IPS-11a (cell line): Measurements from ENCODE around the gene GOLGA2.

Source experiments
- H3K4me3 ChIP-seq: one replicate; pipeline ENCODE4 v1.5.1; 2013; ENCODE audit warnings: low read depth, low read length, control low read depth

Gene GOLGA2

DNA sequence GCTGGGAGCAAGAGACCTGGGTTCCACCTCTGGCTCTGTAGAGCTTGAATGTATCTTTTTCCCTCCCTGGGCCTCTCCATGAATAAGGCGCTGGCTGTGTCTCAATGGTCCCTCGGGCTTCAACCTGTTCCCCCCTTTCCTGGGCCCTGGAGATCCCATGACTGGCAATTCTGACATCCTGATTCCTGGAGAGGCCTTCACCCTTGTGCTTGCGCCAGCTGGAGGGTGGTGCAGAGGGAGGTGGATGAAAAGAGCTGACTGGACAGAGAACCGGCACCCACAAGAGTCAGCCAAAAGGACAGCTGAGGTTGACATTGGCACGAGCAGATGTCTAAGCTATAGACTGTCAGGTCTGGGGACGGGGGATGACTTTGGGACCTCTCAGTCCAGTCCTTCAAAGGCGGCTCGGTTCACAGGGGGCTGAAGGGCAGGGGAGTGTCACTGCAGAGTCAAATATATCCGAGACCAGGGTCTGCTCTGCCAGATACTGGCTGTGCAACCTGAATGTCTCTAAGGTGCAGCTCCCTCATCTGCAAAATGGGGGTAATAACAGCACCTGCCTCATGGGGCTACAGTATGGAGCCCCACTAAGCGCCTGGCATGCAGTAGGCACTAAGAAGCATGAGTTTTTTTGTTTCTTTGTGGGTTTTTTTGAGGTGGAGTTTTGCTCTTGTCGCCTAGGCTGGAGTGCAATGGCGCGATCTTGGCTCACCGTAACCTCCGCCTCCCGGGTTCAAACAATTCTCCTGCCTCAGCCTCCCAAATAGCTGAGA is 58.8 kb downstream of the GOLGA2 start:
- no peak overlapping the region for H3K4me3 ChIP-seq

GRCh38 chr9:128215491-128216409 is 60.1 kb downstream of the GOLGA2 start:
- H3K4me3 ChIP-seq: no peak overlapping the region

DNA sequence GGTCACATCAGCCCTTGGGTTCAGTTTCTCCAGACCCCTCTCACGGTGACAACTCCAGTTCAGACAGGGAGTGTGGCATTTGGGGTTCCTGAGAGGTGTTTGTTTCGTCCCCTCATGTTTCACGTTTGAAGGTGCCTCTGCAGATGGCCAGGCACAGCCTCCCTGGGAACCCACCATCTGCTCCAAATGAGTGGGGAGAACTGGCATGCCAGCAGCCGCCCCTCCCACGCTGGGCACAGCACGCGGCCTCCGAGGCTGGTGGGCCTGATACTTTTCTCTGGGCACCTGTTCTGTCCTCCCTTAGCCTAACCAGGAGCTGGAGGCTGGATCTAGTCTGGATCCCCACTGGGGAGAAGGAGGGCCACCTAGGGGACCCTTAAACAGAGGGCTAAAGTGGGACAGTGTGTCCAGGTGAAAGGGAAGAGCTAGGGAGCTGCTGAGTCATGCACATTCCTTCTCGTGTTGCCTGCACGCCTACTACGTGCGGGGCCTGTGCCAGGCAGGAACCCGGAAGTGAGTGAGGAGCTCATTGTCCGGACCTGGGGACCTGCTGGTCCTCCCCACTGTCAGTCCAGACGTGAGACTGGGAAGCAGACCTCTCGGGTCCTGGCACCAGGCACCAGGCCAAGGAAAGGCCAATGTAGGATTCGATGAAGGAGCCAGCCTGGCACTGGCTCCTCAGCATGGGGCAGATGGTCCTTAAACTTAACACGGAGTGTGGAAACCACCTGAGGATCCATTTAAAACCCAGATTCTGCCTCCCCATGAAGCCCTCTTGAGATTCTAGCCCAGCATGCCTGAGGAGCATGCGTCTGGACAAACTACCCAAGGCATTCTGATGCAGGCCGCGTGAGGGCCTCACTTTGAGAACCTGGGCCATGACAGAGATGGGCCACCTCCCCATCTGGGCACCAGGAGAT is 61.0 kb downstream of the GOLGA2 start:
- H3K4me3 ChIP-seq: no peak overlapping the region

GRCh38 chr9:128213746-128214497 is 61.9 kb downstream of the GOLGA2 start:
- no peak overlapping the region for H3K4me3 ChIP-seq

- H3K4me3 ChIP-seq: no peak overlapping the region
These were observed 63.9 kb downstream of the GOLGA2 start for GRCh38 chr9:128211981-128212281.

DNA sequence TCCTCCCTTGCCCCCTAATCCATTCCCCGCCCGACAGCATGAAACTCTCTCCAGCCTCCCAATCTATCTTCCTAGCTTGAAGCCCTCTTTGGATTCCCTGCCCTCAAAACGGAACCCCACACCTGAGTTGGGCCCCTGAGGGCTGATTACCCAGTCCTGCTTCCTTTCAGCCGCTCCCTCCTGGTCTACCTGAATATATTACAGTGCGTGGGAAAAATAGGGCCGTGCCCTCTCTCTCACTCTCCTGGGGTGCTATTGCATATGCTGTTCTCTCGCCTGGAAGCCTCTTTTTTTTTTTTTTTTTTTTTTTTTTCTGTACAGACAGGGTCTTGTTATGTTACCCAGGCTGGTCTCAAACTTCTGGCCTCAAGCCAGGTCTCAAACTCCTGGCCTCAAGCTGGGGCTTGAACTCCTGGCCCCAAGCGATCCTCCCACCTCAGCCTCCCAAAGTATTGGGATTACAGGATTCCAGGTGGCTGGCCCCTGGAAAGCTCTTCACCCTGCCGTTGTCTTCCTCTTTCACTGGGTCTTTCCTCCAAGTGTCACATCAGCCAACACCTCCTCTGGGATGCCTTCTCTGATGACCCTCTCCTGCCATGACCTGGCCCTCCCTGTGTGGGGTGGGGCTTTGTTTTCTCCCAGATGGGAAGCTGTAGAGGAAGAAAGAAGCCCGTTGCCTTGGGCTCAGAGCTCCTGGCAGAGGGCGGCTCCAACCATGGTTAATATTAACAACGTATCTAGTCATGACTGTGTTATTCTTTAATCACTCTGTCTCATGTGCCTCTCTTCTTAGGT is 64.4 kb downstream of the GOLGA2 start:
- H3K4me3 ChIP-seq: no peak overlapping the region

- H3K4me3 ChIP-seq: no peak overlapping the region
These were observed 66.7 kb downstream of the GOLGA2 start for GRCh38 chr9:128208946-128209669.

DNA sequence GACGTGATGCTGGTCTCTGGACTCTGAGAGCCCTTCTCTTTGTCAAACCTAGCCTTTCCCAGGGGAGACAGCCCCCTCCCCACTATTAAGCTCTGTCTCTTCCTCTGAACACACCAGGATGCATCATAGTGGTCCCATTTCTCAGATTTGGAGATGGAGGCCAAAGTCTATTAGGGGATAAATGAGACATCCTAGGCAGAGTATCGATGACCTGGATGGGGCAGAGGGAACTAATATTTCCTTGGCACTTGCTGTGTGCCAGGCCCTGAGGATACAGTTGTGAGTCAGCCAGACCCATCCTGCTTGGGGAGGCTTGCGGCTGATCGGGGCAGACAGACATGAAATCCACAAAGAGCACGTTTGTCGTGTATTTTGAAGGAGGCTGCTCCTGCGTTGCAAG is 67.4 kb downstream of the GOLGA2 start:
- H3K4me3 ChIP-seq: no peak overlapping the region

- no peak overlapping the region for H3K4me3 ChIP-seq
These were observed 68.6 kb downstream of the GOLGA2 start for GRCh38 chr9:128206916-128207910.

DNA sequence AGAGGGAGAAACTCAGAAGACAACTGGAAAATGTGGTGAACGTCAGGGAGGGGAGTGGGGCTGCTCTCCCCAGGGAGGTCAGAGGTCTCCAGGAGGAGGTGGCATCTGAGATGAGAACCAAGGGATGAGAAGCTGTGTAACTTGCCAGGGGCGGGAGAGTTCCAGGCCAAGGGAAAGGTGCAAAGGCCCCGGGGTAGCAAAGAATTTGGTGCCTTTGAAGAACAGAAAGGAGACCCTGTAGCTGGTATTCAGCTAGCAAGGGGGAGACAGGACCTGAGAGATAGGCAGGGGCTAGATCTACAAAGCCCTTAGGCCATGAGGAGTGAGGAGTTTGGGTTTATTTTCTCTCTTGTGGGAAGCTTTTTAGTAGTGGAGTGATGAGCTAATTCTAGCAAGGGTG is 69.3 kb downstream of the GOLGA2 start:
- no peak overlapping the region for H3K4me3 ChIP-seq
